ENCODE data around the gene BRCA2. TPM values are rescaled to one million over a fixed set of nuclear protein-coding genes. Genes with fewer than 3 reads are reported as not detected.
"Not testable (repeated sequence)": the region's sequence is repeated elsewhere in the genome, so short reads cannot be mapped to it uniquely, and the experiment has no call there.

The BRCA2 gene
- total RNA-seq, 1 donor from 2014 or later = 3.4 TPM

GRCh38 chr13:32354040-32354439, 38.7 kb downstream of the BRCA2 start:
- H3K4me3 Mint-ChIP-seq (ENCODE audit: unreplicated experiment) = no peak overlapping the region
- DNase-seq (ENCODE audit: low read depth) (no peak), FAIRE-seq (no peak)
- H3K27me3 ChIP-seq (ENCODE audit: insufficient read depth, low read length) = no peaks in the 10 kb centered on the region
- no peaks in the 10 kb centered on the region for H3K9me3 ChIP-seq (ENCODE audit: insufficient read depth, low read depth, low read length)
- TF ChIP-seq CTCF (IDR thresholded peaks at IDR 0.05; ENCODE audit: insufficient read depth, low read depth, low read length) = no peak
- TF ChIP-seq EZH2 (IDR thresholded peaks at IDR 0.05; ENCODE audit: insufficient read depth, low read length) = no peak
- no peaks in the 10 kb centered on the region for H3K79me2 ChIP-seq (ENCODE audit: insufficient read depth, low read length)
- H3K36me3 ChIP-seq (ENCODE audit: insufficient read depth, low read length) = no peaks in the 10 kb centered on the region
- no peak overlapping the region for H3K27ac ChIP-seq (ENCODE audit: low read depth, low read length)
- H3K4me1 ChIP-seq (ENCODE audit: insufficient read depth, low read length) = no peaks in the 10 kb centered on the region
- H2AFZ ChIP-seq (ENCODE audit: low read depth, low read length) = no peak overlapping the region
- no peaks in the 10 kb centered on the region for H3K27me3 Mint-ChIP-seq (ENCODE audit: low read depth, unreplicated experiment)
- H3K27ac Mint-ChIP-seq (ENCODE audit: unreplicated experiment) = no peak overlapping the region
- no peak overlapping the region for H3K4me2 ChIP-seq (ENCODE audit: low read length)
- H3K36me3 Mint-ChIP-seq (ENCODE audit: low read depth, unreplicated experiment) = no peaks in the 10 kb centered on the region
- H3K9ac ChIP-seq (ENCODE audit: low read length) = no peak overlapping the region
- H4K20me1 ChIP-seq (ENCODE audit: insufficient read depth, low read length) = no peaks in the 10 kb centered on the region
- H3K4me1 Mint-ChIP-seq (ENCODE audit: low read depth, unreplicated experiment) = no peaks in the 10 kb centered on the region
- no peak overlapping the region for H3K4me3 ChIP-seq (ENCODE audit: insufficient read depth, low read depth, low read length)
- H3K9me3 Mint-ChIP-seq (ENCODE audit: unreplicated experiment) = no peaks in the 10 kb centered on the region

- H3K27ac Mint-ChIP-seq (ENCODE audit: unreplicated experiment); H2AFZ ChIP-seq (ENCODE audit: low read depth, low read length); H3K9me3 Mint-ChIP-seq (ENCODE audit: unreplicated experiment); H3K27ac ChIP-seq (ENCODE audit: low read depth, low read length); H3K4me1 Mint-ChIP-seq (ENCODE audit: low read depth, unreplicated experiment); H4K20me1 ChIP-seq (ENCODE audit: insufficient read depth, low read length); H3K4me2 ChIP-seq (ENCODE audit: low read length); H3K4me3 ChIP-seq (ENCODE audit: insufficient read depth, low read depth, low read length); FAIRE-seq; H3K9ac ChIP-seq (ENCODE audit: low read length); H3K9me3 ChIP-seq (ENCODE audit: insufficient read depth, low read depth, low read length); H3K36me3 ChIP-seq (ENCODE audit: insufficient read depth, low read length); H3K4me1 ChIP-seq (ENCODE audit: insufficient read depth, low read length); H3K4me3 Mint-ChIP-seq (ENCODE audit: unreplicated experiment); H3K79me2 ChIP-seq (ENCODE audit: insufficient read depth, low read length); H3K27me3 Mint-ChIP-seq (ENCODE audit: low read depth, unreplicated experiment); DNase-seq (ENCODE audit: low read depth); H3K27me3 ChIP-seq (ENCODE audit: insufficient read depth, low read length); H3K36me3 Mint-ChIP-seq (ENCODE audit: low read depth, unreplicated experiment): not testable (repeated sequence)
These were observed 40.6 kb downstream of the BRCA2 start for GRCh38 chr13:32355935-32356334.

- H3K4me2 ChIP-seq (ENCODE audit: low read length) = no peak overlapping the region
- H3K79me2 ChIP-seq (ENCODE audit: insufficient read depth, low read length) = no peaks in the 10 kb centered on the region
- DNase-seq (ENCODE audit: low read depth) (no peak), FAIRE-seq (no peak)
- H3K27me3 Mint-ChIP-seq (ENCODE audit: low read depth, unreplicated experiment) = no peaks in the 10 kb centered on the region
- H3K4me3 Mint-ChIP-seq (ENCODE audit: unreplicated experiment) = no peak overlapping the region
- no peak overlapping the region for H3K9ac ChIP-seq (ENCODE audit: low read length)
- no peak overlapping the region for H2AFZ ChIP-seq (ENCODE audit: low read depth, low read length)
- H3K4me1 ChIP-seq (ENCODE audit: insufficient read depth, low read length) = no peaks in the 10 kb centered on the region
- no peaks in the 10 kb centered on the region for H3K9me3 ChIP-seq (ENCODE audit: insufficient read depth, low read depth, low read length)
- H3K9me3 Mint-ChIP-seq (ENCODE audit: unreplicated experiment) = no peaks in the 10 kb centered on the region
- TF ChIP-seq CTCF (IDR thresholded peaks at IDR 0.05; ENCODE audit: insufficient read depth, low read depth, low read length) (no peak), EZH2 (IDR thresholded peaks at IDR 0.05; ENCODE audit: insufficient read depth, low read length) (no peak)
- no peak overlapping the region for H3K4me3 ChIP-seq (ENCODE audit: insufficient read depth, low read depth, low read length)
- H4K20me1 ChIP-seq (ENCODE audit: insufficient read depth, low read length) = no peaks in the 10 kb centered on the region
- H3K27me3 ChIP-seq (ENCODE audit: insufficient read depth, low read length) = no peaks in the 10 kb centered on the region
- peaks cover 3% of the 10 kb centered on the region for H3K36me3 ChIP-seq (ENCODE audit: insufficient read depth, low read length)
- H3K36me3 Mint-ChIP-seq (ENCODE audit: low read depth, unreplicated experiment) = no peaks in the 10 kb centered on the region
- H3K27ac Mint-ChIP-seq (ENCODE audit: unreplicated experiment) = no peak overlapping the region
- H3K4me1 Mint-ChIP-seq (ENCODE audit: low read depth, unreplicated experiment) = no peaks in the 10 kb centered on the region
- H3K27ac ChIP-seq (ENCODE audit: low read depth, low read length) = no peak overlapping the region
These were observed 47.3 kb downstream of the BRCA2 start for GRCh38 chr13:32362574-32362973.
